ENCODE measurements around the gene GALNT7.

- TF ChIP-seq GATA3 (IDR thresholded peaks at IDR 0.05; ENCODE audit: low read depth, low read length) (no peak), GATA2 (IDR thresholded peaks at IDR 0.05; ENCODE audit: low read depth, low read length) (no peak)
Observed at GRCh38 chr4:173357939-173358338, 189.3 kb downstream of the GALNT7 start.
